HEK293 (cell line): ENCODE measurements around the gene SEMA7A.

Experiments
- GLIS2 ChIP-seq: fragments of 450-650 bp; formaldehyde crosslinking; IDR thresholded peaks from 2 replicates; pipeline ENCODE4 v1.5.1; 2016; ENCODE audit warnings: missing biosample characterization, missing genetic modification characterization
- HOXC10 ChIP-seq: sonication (generic); formaldehyde crosslinking; IDR thresholded peaks from 2 replicates; pipeline ENCODE4 v1.8.1; 2023; ENCODE audit warnings: mild to moderate bottlenecking, missing genetic modification reagents
- KLF8 ChIP-seq: fragments of 450-650 bp; formaldehyde crosslinking; IDR thresholded peaks from 2 replicates; pipeline ENCODE4 v1.5.1; 2016; ENCODE audit warnings: missing biosample characterization, missing genetic modification characterization
- OSR2 ChIP-seq: fragments of 450-650 bp; formaldehyde crosslinking; IDR thresholded peaks from 2 replicates; pipeline ENCODE4 v1.5.1; 2016; ENCODE audit warnings: missing biosample characterization, missing genetic modification characterization
- OVOL3 ChIP-seq: fragments of 450-650 bp; formaldehyde crosslinking; IDR thresholded peaks from 2 replicates; pipeline ENCODE4 v1.5.1; 2016; ENCODE audit warnings: missing biosample characterization, missing genetic modification characterization
- PBX3 ChIP-seq: sonication (generic); formaldehyde crosslinking; IDR thresholded peaks from 2 replicates; pipeline ENCODE4 v1.8.1; 2022; ENCODE audit warnings: mild to moderate bottlenecking, moderate library complexity, missing genetic modification reagents
- TSHZ1 ChIP-seq: fragments of 450-650 bp; formaldehyde crosslinking; IDR thresholded peaks from 2 replicates; pipeline ENCODE4 v1.5.1; 2016; ENCODE audit warnings: missing biosample characterization, missing genetic modification characterization, borderline replicate concordance
- ZBTB1 ChIP-seq: fragments of 450-650 bp; formaldehyde crosslinking; IDR thresholded peaks from 2 replicates; pipeline ENCODE4 v1.5.1; 2016; ENCODE audit warnings: missing biosample characterization, missing genetic modification characterization
- ZBTB48 ChIP-seq: fragments of 450-650 bp; formaldehyde crosslinking; IDR thresholded peaks from 2 replicates; pipeline ENCODE4 v1.5.1; 2016; ENCODE audit warnings: missing biosample characterization, missing genetic modification characterization
- ZFP41 ChIP-seq: fragments of 450-650 bp; formaldehyde crosslinking; IDR thresholded peaks from 2 replicates; pipeline ENCODE4 v1.5.1; 2016; ENCODE audit warnings: missing biosample characterization, missing genetic modification characterization, borderline replicate concordance
- ZNF121 ChIP-seq: fragments of 450-650 bp; formaldehyde crosslinking; IDR thresholded peaks from 2 replicates; pipeline ENCODE4 v1.5.1; 2016; ENCODE audit warnings: missing biosample characterization, missing genetic modification characterization
- ZNF23 ChIP-seq: fragments of 450-650 bp; formaldehyde crosslinking; IDR thresholded peaks from 2 replicates; pipeline ENCODE4 v1.5.1; 2016; ENCODE audit warnings: missing biosample characterization, missing genetic modification characterization, borderline replicate concordance
- ZNF404 ChIP-seq: fragments of 450-650 bp; formaldehyde crosslinking; IDR thresholded peaks from 2 replicates; pipeline ENCODE4 v1.5.1; 2017; ENCODE audit warnings: missing biosample characterization, missing genetic modification characterization
- ZNF529 ChIP-seq: fragments of 450-650 bp; formaldehyde crosslinking; IDR thresholded peaks from 2 replicates; pipeline ENCODE4 v1.5.1; 2017; ENCODE audit warnings: missing genetic modification characterization, missing biosample characterization; ENCODE audit not compliant: insufficient replicate concordance
- ZNF561 ChIP-seq: fragments of 450-650 bp; IDR thresholded peaks from 2 replicates; pipeline ENCODE4 v1.5.1; 2018; ENCODE audit warnings: missing biosample characterization, missing genetic modification characterization, borderline replicate concordance
- ZNF585B ChIP-seq: fragments of 450-650 bp; formaldehyde crosslinking; IDR thresholded peaks from 2 replicates; pipeline ENCODE4 v1.5.1; 2016; ENCODE audit warnings: missing biosample characterization, missing genetic modification characterization
- ZNF670 ChIP-seq: fragments of 450-650 bp; formaldehyde crosslinking; IDR thresholded peaks from 2 replicates; pipeline ENCODE4 v1.5.1; 2016; ENCODE audit warnings: missing biosample characterization, missing genetic modification characterization, low read depth
- ZSCAN23 ChIP-seq: fragments of 450-650 bp; formaldehyde crosslinking; IDR thresholded peaks from 2 replicates; pipeline ENCODE4 v1.5.1; 2016; ENCODE audit warnings: missing biosample characterization, missing genetic modification characterization
- TF ChIP-seq, protein P1 (sequence below): fragments of 450-650 bp; formaldehyde crosslinking; IDR thresholded peaks from 2 replicates; pipeline ENCODE4 v1.5.1; 2016; ENCODE audit warnings: missing biosample characterization, missing genetic modification characterization
- TF ChIP-seq, protein P2 (sequence below): fragments of 450-650 bp; formaldehyde crosslinking; IDR thresholded peaks from 2 replicates; pipeline ENCODE4 v1.5.1; 2017; ENCODE audit warnings: missing biosample characterization, missing genetic modification characterization
- TF ChIP-seq, protein P3 (sequence below): fragments of 450-650 bp; formaldehyde crosslinking; IDR thresholded peaks from 2 replicates; pipeline ENCODE4 v1.5.1; 2016; ENCODE audit warnings: missing biosample characterization, missing genetic modification characterization, low read depth
- TF ChIP-seq, protein P4 (sequence below): fragments of 450-650 bp; formaldehyde crosslinking; IDR thresholded peaks from 2 replicates; pipeline ENCODE4 v1.5.1; 2016; ENCODE audit warnings: missing biosample characterization, missing genetic modification characterization

SEMA7A gene

GRCh38 chr15:74460871-74461846, 27.4 kb upstream of the SEMA7A start, which contains the start of gene UBL7 (continued):
- TF ChIP-seq TSHZ1 (tag by site-specific recombination) (no peak), ZNF561 (peak; percentile 73; the same call in 1 of the 2 replicates), ZNF121 (tag by site-specific recombination) (no peak), ZBTB48 (tag by site-specific recombination) (peak; percentile 71), GLIS2 (peak; percentile 62; the same call in 1 of the 2 replicates), ZNF585B (tag by site-specific recombination) (no peak), ZSCAN23 (tag by site-specific recombination) (no peak), HOXC10 (CRISPR knock-in tag) (no peak), ZNF404 (tag by site-specific recombination) (no peak), ZFP41 (no peak), PBX3 (CRISPR knock-in tag) (no peak; the same call in 1 of the 2 replicates), ZNF529 (tag by site-specific recombination) (no peak), ZBTB1 (tag by site-specific recombination) (no peak), OSR2 (tag by site-specific recombination) (no peak; the same call in 1 of the 2 replicates), KLF8 (tag by site-specific recombination) (peak; percentile 86), ZNF670 (tag by site-specific recombination) (no peak), OVOL3 (tag by site-specific recombination) (no peak; the same call in 1 of the 2 replicates), ZNF23 (tag by site-specific recombination) (no peak)
- TF ChIP-seq, protein P1, sequence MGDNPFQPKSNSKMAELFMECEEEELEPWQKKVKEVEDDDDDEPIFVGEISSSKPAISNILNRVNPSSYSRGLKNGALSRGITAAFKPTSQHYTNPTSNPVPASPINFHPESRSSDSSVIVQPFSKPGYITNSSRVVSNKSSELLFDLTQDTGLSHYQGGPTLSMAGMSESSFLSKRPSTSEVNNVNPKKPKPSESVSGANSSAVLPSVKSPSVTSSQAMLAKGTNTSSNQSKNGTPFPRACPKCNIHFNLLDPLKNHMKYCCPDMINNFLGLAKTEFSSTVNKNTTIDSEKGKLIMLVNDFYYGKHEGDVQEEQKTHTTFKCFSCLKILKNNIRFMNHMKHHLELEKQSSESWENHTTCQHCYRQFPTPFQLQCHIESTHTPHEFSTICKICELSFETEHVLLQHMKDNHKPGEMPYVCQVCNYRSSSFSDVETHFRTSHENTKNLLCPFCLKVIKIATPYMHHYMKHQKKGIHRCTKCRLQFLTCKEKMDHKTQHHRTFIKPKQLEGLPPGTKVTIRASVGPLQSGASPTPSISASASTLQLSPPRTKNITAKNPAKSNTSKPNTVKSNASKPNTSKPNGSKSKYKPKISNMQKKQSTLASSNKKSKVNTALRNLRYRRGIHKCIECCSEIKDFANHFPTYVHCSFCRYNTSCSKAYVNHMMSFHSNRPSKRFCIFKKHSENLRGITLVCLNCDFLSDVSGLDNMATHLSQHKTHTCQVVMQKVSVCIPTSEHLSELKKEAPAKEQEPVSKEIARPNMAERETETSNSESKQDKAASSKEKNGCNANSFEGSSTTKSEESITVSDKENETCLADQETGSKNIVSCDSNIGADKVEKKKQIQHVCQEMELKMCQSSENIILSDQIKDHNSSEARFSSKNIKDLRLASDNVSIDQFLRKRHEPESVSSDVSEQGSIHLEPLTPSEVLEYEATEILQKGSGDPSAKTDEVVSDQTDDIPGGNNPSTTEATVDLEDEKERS (tag by site-specific recombination), result no peak; the same call in 1 of the 2 replicates
- TF ChIP-seq, protein P2, sequence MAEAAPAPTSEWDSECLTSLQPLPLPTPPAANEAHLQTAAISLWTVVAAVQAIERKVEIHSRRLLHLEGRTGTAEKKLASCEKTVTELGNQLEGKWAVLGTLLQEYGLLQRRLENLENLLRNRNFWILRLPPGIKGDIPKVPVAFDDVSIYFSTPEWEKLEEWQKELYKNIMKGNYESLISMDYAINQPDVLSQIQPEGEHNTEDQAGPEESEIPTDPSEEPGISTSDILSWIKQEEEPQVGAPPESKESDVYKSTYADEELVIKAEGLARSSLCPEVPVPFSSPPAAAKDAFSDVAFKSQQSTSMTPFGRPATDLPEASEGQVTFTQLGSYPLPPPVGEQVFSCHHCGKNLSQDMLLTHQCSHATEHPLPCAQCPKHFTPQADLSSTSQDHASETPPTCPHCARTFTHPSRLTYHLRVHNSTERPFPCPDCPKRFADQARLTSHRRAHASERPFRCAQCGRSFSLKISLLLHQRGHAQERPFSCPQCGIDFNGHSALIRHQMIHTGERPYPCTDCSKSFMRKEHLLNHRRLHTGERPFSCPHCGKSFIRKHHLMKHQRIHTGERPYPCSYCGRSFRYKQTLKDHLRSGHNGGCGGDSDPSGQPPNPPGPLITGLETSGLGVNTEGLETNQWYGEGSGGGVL (tag by site-specific recombination), result peak; percentile 71
- TF ChIP-seq, protein P3, sequence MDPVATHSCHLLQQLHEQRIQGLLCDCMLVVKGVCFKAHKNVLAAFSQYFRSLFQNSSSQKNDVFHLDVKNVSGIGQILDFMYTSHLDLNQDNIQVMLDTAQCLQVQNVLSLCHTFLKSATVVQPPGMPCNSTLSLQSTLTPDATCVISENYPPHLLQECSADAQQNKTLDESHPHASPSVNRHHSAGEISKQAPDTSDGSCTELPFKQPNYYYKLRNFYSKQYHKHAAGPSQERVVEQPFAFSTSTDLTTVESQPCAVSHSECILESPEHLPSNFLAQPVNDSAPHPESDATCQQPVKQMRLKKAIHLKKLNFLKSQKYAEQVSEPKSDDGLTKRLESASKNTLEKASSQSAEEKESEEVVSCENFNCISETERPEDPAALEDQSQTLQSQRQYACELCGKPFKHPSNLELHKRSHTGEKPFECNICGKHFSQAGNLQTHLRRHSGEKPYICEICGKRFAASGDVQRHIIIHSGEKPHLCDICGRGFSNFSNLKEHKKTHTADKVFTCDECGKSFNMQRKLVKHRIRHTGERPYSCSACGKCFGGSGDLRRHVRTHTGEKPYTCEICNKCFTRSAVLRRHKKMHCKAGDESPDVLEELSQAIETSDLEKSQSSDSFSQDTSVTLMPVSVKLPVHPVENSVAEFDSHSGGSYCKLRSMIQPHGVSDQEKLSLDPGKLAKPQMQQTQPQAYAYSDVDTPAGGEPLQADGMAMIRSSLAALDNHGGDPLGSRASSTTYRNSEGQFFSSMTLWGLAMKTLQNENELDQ (tag by site-specific recombination), result no peak
- TF ChIP-seq, protein P4, sequence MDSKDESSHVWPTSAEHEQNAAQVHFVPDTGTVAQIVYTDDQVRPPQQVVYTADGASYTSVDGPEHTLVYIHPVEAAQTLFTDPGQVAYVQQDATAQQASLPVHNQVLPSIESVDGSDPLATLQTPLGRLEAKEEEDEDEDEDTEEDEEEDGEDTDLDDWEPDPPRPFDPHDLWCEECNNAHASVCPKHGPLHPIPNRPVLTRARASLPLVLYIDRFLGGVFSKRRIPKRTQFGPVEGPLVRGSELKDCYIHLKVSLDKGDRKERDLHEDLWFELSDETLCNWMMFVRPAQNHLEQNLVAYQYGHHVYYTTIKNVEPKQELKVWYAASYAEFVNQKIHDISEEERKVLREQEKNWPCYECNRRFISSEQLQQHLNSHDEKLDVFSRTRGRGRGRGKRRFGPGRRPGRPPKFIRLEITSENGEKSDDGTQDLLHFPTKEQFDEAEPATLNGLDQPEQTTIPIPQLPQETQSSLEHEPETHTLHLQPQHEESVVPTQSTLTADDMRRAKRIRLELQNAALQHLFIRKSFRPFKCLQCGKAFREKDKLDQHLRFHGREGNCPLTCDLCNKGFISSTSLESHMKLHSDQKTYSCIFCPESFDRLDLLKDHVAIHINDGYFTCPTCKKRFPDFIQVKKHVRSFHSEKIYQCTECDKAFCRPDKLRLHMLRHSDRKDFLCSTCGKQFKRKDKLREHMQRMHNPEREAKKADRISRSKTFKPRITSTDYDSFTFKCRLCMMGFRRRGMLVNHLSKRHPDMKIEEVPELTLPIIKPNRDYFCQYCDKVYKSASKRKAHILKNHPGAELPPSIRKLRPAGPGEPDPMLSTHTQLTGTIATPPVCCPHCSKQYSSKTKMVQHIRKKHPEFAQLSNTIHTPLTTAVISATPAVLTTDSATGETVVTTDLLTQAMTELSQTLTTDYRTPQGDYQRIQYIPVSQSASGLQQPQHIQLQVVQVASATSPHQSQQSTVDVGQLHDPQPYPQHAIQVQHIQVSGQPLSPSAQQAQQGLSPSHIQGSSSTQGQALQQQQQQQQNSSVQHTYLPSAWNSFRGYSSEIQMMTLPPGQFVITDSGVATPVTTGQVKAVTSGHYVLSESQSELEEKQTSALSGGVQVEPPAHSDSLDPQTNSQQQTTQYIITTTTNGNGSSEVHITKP, result peak; percentile 93
